ENCODE measurements around the gene ACBD6.

ACBD6 gene

DNA sequence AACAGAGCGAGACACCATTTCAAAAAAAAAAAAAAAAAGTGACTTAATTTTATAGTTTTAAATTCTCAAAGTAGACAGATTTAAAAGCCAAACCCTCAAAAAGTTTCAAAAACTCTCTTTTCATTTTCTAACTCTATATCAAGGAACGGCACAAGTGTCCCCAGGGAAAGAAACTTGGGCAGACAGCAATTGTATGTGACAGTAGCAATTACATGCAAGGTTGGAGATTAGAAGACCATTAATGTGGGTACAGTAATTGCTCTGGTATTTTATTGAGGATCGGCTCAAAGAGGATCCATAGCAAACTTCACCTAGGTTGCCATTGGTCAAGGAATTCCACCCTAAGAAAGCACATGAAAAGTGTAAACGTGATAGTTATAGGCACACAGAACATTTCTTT, 46.2 kb downstream of the ACBD6 start:
- Histone ChIP-seq H3K4me3 (ENCODE audit: low read depth, low read length) (no peak overlapping the region), H3K79me2 (ENCODE audit: control insufficient read depth, insufficient read depth, low read length, unreplicated experiment) (peaks cover 20% of the 10 kb centered on the region), H3K36me3 (ENCODE audit: insufficient read depth, low read length) (peaks cover 3% of the 10 kb centered on the region; the same call in 1 of the 2 replicates), H3K27me3 (ENCODE audit: insufficient read depth, low read length) (no peaks in the 10 kb centered on the region), H2AFZ (ENCODE audit: low read length, unreplicated experiment) (no peak overlapping the region), H3K4me1 (ENCODE audit: control insufficient read depth, insufficient read depth, low read length, unreplicated experiment) (no peaks in the 10 kb centered on the region), H3K27ac (ENCODE audit: low read depth, low read length) (no peak overlapping the region)

GRCh38 chr1:180451504-180451903, 50.9 kb downstream of the ACBD6 start:
- H3K4me3 ChIP-seq (ENCODE audit: low read depth, low read length) = no peak overlapping the region
- H3K27ac ChIP-seq (ENCODE audit: low read depth, low read length) = no peak overlapping the region
- no peaks in the 10 kb centered on the region for H3K27me3 ChIP-seq (ENCODE audit: insufficient read depth, low read length)
- H2AFZ ChIP-seq (ENCODE audit: low read length, unreplicated experiment) = no peak overlapping the region
- peaks cover 8% of the 10 kb centered on the region; the same call in 1 of the 2 replicates for H3K36me3 ChIP-seq (ENCODE audit: insufficient read depth, low read length)
- H3K4me1 ChIP-seq (ENCODE audit: control insufficient read depth, insufficient read depth, low read length, unreplicated experiment) = no peaks in the 10 kb centered on the region
- H3K79me2 ChIP-seq (ENCODE audit: control insufficient read depth, insufficient read depth, low read length, unreplicated experiment) = peaks cover 5% of the 10 kb centered on the region

DNA sequence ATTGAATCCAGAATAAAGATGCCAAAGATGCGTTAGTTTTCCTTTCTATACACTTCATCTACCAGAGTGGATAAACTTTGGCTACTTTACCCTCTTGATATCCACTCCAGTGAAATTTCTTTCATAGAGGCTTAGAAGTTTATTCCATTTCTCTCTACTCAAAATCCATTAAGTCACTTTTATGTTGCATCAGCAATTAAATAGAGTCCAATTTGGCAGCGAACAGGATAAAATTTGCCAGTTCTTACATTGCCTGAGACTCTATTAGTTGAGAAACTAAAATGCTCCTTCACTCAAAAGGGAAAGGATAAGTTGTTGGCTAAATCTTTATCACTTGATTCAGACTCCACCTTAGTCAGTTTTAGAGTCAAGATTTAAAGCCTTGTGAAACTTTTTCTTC, 57.9 kb downstream of the ACBD6 start:
- no peaks in the 10 kb centered on the region for H3K4me1 ChIP-seq (ENCODE audit: control insufficient read depth, insufficient read depth, low read length, unreplicated experiment)
- no peaks in the 10 kb centered on the region for H3K27me3 ChIP-seq (ENCODE audit: insufficient read depth, low read length)
- H3K4me3 ChIP-seq (ENCODE audit: low read depth, low read length) = no peak overlapping the region
- H3K79me2 ChIP-seq (ENCODE audit: control insufficient read depth, insufficient read depth, low read length, unreplicated experiment) = no peaks in the 10 kb centered on the region
- H2AFZ ChIP-seq (ENCODE audit: low read length, unreplicated experiment) = no peak overlapping the region
- H3K27ac ChIP-seq (ENCODE audit: low read depth, low read length) = no peak overlapping the region
- no peaks in the 10 kb centered on the region; the same call in 1 of the 2 replicates for H3K36me3 ChIP-seq (ENCODE audit: insufficient read depth, low read length)

GRCh38 chr1:180440335-180440734, 62.0 kb downstream of the ACBD6 start:
- Histone ChIP-seq H3K79me2 (ENCODE audit: control insufficient read depth, insufficient read depth, low read length, unreplicated experiment) (no peaks in the 10 kb centered on the region), H3K27ac (ENCODE audit: low read depth, low read length) (no peak overlapping the region), H3K36me3 (ENCODE audit: insufficient read depth, low read length) (peaks cover 3% of the 10 kb centered on the region; the same call in 1 of the 2 replicates), H2AFZ (ENCODE audit: low read length, unreplicated experiment) (no peak overlapping the region), H3K4me3 (ENCODE audit: low read depth, low read length) (no peak overlapping the region), H3K4me1 (ENCODE audit: control insufficient read depth, insufficient read depth, low read length, unreplicated experiment) (no peaks in the 10 kb centered on the region), H3K27me3 (ENCODE audit: insufficient read depth, low read length) (no peaks in the 10 kb centered on the region)

DNA sequence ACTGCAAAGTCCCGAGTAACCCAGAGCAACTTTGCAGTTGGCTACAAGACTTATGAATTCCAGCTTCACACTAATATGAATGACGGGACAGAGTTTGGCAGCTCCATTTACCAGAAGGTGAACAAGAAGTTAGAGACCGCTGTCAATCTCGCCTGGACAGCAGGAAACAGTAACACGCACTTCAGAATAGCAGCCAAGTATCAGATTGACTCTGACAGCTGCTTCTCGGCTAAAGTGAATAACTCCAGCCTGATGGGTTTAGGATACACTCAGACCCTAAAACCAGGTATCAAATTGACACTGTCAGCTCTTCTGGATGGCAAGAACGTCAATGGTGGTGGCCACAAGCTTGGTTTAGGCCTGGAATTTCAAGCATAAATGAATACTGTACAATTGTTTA, 66.8 kb downstream of the ACBD6 start:
- no peak overlapping the region for H3K4me3 ChIP-seq (ENCODE audit: low read depth, low read length)
- peaks cover 3% of the 10 kb centered on the region; the same call in 1 of the 2 replicates for H3K36me3 ChIP-seq (ENCODE audit: insufficient read depth, low read length)
- H3K4me1 ChIP-seq (ENCODE audit: control insufficient read depth, insufficient read depth, low read length, unreplicated experiment) = peaks cover 4% of the 10 kb centered on the region
- H3K27me3 ChIP-seq (ENCODE audit: insufficient read depth, low read length) = no peaks in the 10 kb centered on the region
- no peak overlapping the region for H3K27ac ChIP-seq (ENCODE audit: low read depth, low read length)
- peaks cover 4% of the 10 kb centered on the region for H3K79me2 ChIP-seq (ENCODE audit: control insufficient read depth, insufficient read depth, low read length, unreplicated experiment)
- H2AFZ ChIP-seq (ENCODE audit: low read length, unreplicated experiment) = no peak overlapping the region

DNA sequence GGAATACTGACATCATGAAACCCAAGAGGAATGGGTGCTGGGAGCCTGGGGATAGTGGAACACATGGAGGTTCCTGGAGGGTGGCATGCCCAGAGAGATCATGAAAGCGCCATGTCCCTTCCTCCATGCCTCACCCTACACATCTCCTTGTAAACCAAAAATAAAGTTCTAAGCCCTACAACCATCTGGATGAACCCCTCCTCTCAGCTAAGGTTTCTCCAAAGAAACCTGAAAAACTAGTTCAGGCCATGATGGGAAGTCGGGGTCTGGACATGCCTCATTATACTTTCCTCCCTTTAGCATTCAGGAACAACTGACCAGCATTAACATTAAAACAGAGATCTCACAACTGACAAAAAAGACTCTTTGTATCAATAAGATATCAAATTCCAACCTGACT, 68.5 kb downstream of the ACBD6 start:
- Histone ChIP-seq H2AFZ (ENCODE audit: low read length, unreplicated experiment) (no peak overlapping the region), H3K4me1 (ENCODE audit: control insufficient read depth, insufficient read depth, low read length, unreplicated experiment) (peaks cover 4% of the 10 kb centered on the region), H3K79me2 (ENCODE audit: control insufficient read depth, insufficient read depth, low read length, unreplicated experiment) (peaks cover 4% of the 10 kb centered on the region), H3K36me3 (ENCODE audit: insufficient read depth, low read length) (peaks cover 7% of the 10 kb centered on the region; the same call in 1 of the 2 replicates), H3K27ac (ENCODE audit: low read depth, low read length) (no peak overlapping the region), H3K4me3 (ENCODE audit: low read depth, low read length) (no peak overlapping the region), H3K27me3 (ENCODE audit: insufficient read depth, low read length) (no peaks in the 10 kb centered on the region)

DNA sequence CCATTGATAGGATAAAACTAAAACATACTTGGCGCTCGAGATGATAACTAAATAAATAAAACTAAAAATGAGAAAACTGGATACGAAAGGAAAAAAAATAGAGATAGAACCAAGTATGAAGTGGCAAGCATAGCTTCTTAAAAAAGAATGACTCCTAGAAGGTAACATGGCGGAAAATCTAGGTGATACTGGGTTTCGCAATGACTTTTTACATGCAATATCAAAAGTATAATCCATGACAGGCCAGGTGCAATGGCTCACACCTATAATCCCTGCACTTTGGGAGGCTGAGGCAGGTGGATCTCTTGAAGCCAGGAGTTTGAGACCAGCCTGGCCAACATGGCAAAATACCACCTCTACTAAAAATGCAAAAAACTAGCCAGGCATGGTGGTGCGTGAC, 70.7 kb downstream of the ACBD6 start:
- H3K36me3 ChIP-seq (ENCODE audit: insufficient read depth, low read length) = peaks cover 7% of the 10 kb centered on the region; the same call in 1 of the 2 replicates
- H3K27me3 ChIP-seq (ENCODE audit: insufficient read depth, low read length) = no peaks in the 10 kb centered on the region
- peaks cover 4% of the 10 kb centered on the region for H3K79me2 ChIP-seq (ENCODE audit: control insufficient read depth, insufficient read depth, low read length, unreplicated experiment)

GRCh38 chr1:180428782-180429695, 73.3 kb downstream of the ACBD6 start:
- Histone ChIP-seq H3K4me1 (ENCODE audit: control insufficient read depth, insufficient read depth, low read length, unreplicated experiment) (peaks cover 4% of the 10 kb centered on the region), H3K36me3 (ENCODE audit: insufficient read depth, low read length) (peaks cover 4% of the 10 kb centered on the region; the same call in 1 of the 2 replicates), H3K79me2 (ENCODE audit: control insufficient read depth, insufficient read depth, low read length, unreplicated experiment) (peaks cover 4% of the 10 kb centered on the region), H3K4me3 (ENCODE audit: low read depth, low read length) (no peak overlapping the region), H2AFZ (ENCODE audit: low read length, unreplicated experiment) (no peak overlapping the region), H3K27ac (ENCODE audit: low read depth, low read length) (no peak overlapping the region), H3K27me3 (ENCODE audit: insufficient read depth, low read length) (no peaks in the 10 kb centered on the region)

More for the DNA sequence above, 70.7 kb downstream of the ACBD6 start:
- Histone ChIP-seq H3K27ac (ENCODE audit: low read depth, low read length) (no peak overlapping the region), H2AFZ (ENCODE audit: low read length, unreplicated experiment) (no peak overlapping the region), H3K4me3 (ENCODE audit: low read depth, low read length) (no peak overlapping the region), H3K4me1 (ENCODE audit: control insufficient read depth, insufficient read depth, low read length, unreplicated experiment) (peaks cover 4% of the 10 kb centered on the region)

DNA sequence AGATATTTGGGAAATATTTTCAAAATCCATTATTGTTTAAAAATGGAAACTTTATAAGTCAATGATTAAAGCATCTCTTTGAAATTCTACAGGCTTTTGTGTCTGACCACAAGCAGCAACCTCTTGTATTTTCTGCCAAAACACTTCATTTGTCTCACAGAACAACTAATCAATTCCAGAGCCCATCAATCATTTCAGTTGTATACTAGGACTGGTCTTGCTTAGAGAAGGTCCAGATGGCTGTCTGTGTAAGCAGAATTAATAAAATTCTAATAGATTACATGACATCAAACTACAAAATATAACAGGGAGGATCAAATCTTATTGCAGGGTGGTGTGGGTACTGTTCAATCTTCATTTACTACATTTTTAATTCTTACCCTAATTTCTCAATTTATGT, 76.4 kb downstream of the ACBD6 start:
- Histone ChIP-seq H3K4me1 (ENCODE audit: control insufficient read depth, insufficient read depth, low read length, unreplicated experiment) (no peaks in the 10 kb centered on the region), H3K36me3 (ENCODE audit: insufficient read depth, low read length) (peaks cover 12% of the 10 kb centered on the region; the same call in 1 of the 2 replicates), H3K27ac (ENCODE audit: low read depth, low read length) (no peak overlapping the region), H2AFZ (ENCODE audit: low read length, unreplicated experiment) (no peak overlapping the region), H3K79me2 (ENCODE audit: control insufficient read depth, insufficient read depth, low read length, unreplicated experiment) (peaks cover under 1% of the 10 kb centered on the region), H3K4me3 (ENCODE audit: low read depth, low read length) (no peak overlapping the region), H3K27me3 (ENCODE audit: insufficient read depth, low read length) (no peaks in the 10 kb centered on the region)

DNA sequence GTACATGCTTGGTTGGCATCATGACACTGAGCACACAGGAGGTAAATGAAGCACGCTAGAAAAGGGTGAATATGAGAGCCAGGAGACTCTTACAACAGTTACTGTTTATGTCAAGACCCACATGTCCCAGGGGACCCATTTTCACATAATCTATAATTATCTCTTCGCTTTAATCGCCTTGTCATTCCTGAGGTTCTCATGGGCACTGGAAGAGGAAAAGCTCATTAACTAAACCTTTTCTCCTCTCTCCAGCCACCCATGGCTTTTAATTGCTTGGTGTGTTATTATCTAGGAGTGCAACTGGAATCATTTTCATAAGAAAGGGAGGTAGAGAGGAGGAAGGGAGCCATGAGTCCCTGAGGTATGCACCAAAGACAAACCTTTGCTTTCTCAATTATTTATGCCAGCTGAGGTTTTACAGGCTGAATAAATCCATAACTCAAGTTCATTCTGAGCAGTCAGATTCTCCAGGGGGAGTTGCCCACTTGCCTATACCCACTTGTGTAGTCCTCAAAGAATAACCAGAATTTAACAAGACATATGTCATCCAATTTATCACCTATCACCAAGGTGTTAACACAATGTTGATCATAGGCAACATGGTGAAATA, 77.4 kb downstream of the ACBD6 start:
- Histone ChIP-seq H3K36me3 (ENCODE audit: insufficient read depth, low read length) (peaks cover 12% of the 10 kb centered on the region; the same call in 1 of the 2 replicates), H3K79me2 (ENCODE audit: control insufficient read depth, insufficient read depth, low read length, unreplicated experiment) (no peaks in the 10 kb centered on the region), H2AFZ (ENCODE audit: low read length, unreplicated experiment) (no peak overlapping the region), H3K4me1 (ENCODE audit: control insufficient read depth, insufficient read depth, low read length, unreplicated experiment) (no peaks in the 10 kb centered on the region), H3K27ac (ENCODE audit: low read depth, low read length) (no peak overlapping the region), H3K27me3 (ENCODE audit: insufficient read depth, low read length) (no peaks in the 10 kb centered on the region), H3K4me3 (ENCODE audit: low read depth, low read length) (no peak overlapping the region)
